WTC11 (cell line): Measurements from ENCODE around the gene EVA1A.

Experiments used
- AFF4 ChIP-seq: sonication (generic); formaldehyde crosslinking; IDR thresholded peaks from 2 replicates; pipeline ENCODE4 v1.8.1; 2023; ENCODE audit warnings: mild to moderate bottlenecking, missing genetic modification reagents, borderline replicate concordance
- CREM ChIP-seq: sonication (generic); formaldehyde crosslinking; IDR thresholded peaks from 2 replicates; pipeline ENCODE4 v1.8.1; 2022; ENCODE audit warnings: mild to moderate bottlenecking, missing genetic modification reagents, moderate library complexity
- CTCF ChIP-seq: fragments of 200-600 bp; IDR thresholded peaks from 2 replicates; pipeline ENCODE4 v1.8.0; 2022; ENCODE audit warnings: antibody characterized with exemption
- E2F5 ChIP-seq: sonication (generic); formaldehyde crosslinking; IDR thresholded peaks from 2 replicates; pipeline ENCODE4 v1.8.1; 2022; ENCODE audit warnings: mild to moderate bottlenecking, moderate library complexity, missing genetic modification reagents
- FOXK1 ChIP-seq: sonication (generic); formaldehyde crosslinking; IDR thresholded peaks from 2 replicates; pipeline ENCODE4 v1.8.0; 2022; ENCODE audit warnings: mild to moderate bottlenecking, moderate library complexity, missing genetic modification reagents
- FOXP4 ChIP-seq: sonication (generic); formaldehyde crosslinking; IDR thresholded peaks from 2 replicates; pipeline ENCODE4 v1.8.0; 2022; ENCODE audit warnings: mild to moderate bottlenecking, missing genetic modification reagents
- SP1 ChIP-seq: sonication (generic); formaldehyde crosslinking; conservative IDR thresholded peaks from 2 replicates; pipeline ENCODE4 v1.8.1; 2022; ENCODE audit warnings: missing genetic modification reagents
- TP53 ChIP-seq: sonication (generic); formaldehyde crosslinking; IDR thresholded peaks from 2 replicates; pipeline ENCODE4 v1.8.1; 2023; ENCODE audit warnings: mild to moderate bottlenecking, missing genetic modification reagents

- TF ChIP-seq FOXK1 (CRISPR knock-in tag) (no peak), CTCF (no peak), SP1 (CRISPR knock-in tag) (no peak), TP53 (no peak), AFF4 (CRISPR knock-in tag) (no peak), CREM (no peak), E2F5 (CRISPR knock-in tag) (no peak), FOXP4 (CRISPR knock-in tag) (no peak)
Measured at GRCh38 chr2:75462206-75462605, 98.5 kb downstream of the EVA1A start.
